Renal cortical epithelial cell (primary cell): ENCODE measurements around the gene PDGFC. TPM values are rescaled to one million over a fixed set of nuclear protein-coding genes. Genes with fewer than 3 reads are reported as not detected.
A peak's percentile ranks its signal among the peaks of the same experiment; 100 is the strongest.
"Not testable (repeated sequence)": the region's sequence is repeated elsewhere in the genome, so short reads cannot be mapped to it uniquely, and the experiment has no call there.

ENCODE experiments used
- DNase-seq: peaks from one replicate; pipeline ENCODE4 v3.0.0-alpha.2; 2011; ENCODE audit warnings: low read depth
- total RNA-seq: library from RNA; depleted of rRNA; stranded (reverse); fragments of >200 nt; gene quantifications from 2 replicates; pipeline ENCODE4 v1.2.3, GENCODE V29; 2014

Gene PDGFC
- total RNA-seq, 1 donor from 2014 or later, result 133 TPM

DNA sequence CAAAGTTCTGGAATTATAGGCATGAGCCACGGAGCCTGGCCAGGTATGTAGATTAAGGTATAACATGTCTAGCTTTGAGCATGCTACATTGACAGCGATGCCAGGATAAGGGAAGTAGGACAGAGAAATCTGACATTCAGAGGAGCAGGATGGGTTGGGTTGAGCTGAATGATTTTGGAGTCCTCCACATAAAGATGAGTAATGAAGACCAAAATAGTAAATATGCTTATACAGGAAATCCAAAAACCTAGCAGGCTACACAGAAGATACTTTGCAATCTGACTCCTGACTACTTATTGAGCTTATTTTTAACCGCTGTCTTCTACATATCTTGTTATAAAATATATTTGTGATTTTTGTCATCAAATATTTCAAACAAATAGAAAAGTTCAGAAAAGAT lies 69.7 kb downstream of the PDGFC start:
- DNase-seq, result no peak

DNA sequence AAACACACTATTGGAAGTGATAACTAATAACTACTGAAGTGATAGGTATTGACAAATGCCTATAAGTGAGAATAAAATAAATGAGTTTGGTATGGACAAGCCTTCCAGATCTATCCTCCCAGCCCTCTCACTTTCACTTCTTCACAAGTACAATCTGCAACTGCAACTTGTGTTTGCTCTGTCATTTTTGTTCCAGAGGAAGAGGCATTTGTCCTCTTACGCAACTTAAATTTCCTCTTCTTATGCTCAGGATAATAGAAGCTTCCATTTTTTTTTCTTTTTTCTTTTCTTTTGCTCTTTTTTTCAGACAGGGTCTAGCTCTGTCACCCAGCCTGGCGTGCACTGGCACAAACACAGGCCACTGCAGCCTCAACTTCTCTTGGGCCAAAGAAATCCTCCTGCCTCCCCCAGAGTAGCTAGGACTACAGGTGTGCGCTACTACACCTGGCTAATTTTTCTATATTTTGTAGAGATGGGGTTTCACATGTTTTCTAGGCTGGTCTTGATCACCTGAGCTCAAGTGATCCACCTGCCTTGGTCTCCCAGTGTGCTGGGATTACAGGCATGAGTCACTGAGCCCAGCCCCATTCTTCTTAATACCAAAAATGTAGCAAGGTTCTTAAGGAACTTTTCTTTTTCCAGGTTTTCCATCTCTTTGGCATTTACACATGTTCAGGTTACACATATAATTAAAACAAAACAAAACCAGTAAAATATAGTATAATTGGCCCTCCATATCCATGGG lies 73.1 kb downstream of the PDGFC start:
- peak; percentile 56 for DNase-seq

DNA sequence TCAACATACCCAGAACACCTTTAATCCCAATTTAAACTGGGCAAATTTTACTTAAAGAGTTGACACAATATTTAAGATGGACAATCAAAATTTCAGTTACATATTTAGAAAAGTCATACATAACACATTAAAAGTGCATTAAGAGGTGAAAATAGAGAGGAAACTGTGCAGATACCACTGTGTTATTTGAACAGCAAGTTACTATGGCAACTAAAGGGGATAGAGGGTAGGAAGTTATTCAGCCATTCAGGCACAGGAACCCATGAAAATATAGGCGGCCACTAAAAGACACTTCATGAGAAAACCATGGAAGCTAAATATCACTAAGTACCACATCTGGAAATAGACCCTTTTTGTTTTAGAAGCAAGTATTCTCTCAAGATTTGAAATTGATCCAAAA lies 75.1 kb downstream of the PDGFC start:
- peak; percentile 50 for DNase-seq

DNA sequence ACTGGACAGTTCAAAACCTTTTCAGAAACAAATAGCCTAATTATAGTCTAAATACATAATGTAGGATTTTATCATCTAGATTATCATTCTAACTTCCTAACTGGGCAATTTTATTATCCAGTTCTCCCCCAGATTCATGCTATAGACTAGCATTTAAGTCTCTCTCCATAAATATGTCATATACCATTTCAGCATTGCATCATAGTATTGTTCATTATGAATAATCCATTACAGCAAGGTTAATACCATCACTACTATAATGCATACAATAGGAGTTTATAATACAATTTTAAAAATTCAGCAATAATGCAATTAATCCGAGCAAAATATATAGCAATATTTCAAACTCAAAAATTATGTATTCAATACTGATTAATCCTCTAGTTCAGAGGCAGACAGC lies 77.4 kb downstream of the PDGFC start:
- DNase-seq, result no peak

DNA sequence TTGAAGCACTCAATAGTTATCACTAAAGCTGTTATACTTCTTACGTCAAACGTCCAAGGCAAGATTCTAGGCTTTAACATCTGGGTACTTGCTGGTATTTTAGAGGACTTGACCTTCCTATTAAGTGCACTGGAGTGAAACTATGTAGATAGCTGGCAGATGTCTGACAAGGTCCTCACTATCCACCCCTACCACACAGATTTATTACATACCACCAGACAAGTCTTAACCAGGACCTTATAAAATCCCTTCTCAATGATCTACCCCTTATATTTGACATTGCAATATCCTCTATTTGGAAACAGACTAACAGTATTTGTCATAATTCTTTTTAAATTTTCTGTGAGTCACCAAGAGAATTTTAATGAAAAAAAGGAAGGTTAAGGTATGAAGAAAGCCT lies 78.8 kb downstream of the PDGFC start:
- DNase-seq, result peak; percentile 47

DNA sequence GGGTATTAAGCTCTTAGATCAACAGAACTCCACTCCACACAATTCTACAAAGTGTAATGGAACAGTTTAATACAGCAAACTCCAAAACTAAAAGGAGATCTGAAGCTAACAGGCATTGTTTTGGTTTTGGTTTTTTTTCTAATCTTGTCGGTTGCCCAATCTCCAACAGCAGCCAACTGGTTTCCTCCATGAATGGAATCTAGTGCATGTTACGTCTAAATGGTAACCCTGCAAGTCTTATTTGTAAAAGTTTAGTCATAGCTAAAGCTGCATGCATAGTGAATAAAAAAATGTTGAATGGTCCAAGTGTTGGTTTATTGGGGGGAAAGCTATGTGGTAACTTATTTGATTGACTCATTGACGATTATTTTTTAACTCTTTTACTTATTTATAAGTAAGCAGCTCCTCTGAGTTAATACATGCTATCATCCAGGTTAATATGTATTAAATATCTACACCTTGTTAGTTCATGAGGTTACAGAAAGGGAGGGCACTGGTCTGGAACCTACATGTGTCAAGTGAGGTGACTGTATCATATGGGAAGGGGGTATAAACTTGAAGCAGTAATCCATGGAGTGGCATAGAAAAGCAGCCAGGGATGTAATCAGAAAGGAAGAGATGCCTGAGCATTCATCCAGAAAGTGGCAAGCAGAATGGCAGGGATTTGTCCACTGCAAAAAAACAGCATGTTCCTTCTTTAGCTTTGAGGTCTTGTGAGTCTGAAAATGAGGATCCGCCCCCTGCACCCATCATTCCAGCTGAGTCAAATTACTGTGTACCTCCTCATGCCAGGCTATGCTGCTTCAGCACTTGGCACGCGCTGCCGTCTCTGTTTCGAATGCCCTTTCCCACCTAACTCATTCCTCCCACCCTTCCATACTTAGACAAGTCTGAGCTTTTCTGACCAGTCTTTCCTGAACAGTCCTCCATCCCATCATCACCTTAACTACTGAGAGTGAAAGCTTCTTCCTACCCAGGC lies 81.7 kb downstream of the PDGFC start:
- peak; percentile 100 for DNase-seq

DNA sequence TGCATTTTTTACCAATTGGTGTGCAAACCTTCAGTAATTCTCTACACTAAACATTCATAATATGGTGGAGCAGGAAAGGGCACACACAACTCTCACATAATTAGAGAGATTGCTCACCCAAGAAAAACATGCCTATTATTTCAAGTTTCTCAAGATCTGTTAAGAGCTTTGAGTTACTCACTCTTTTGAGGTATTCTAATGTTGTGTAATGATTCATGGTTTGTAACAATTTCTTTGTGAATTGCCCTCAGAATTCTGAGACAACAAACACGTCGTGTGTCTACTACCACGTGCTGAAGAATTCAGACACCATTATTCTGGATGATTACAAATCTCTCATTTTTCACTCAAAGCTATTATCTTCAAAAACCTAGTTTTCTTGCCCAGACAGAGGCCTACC lies 82.8 kb downstream of the PDGFC start:
- peak; percentile 99 for DNase-seq

DNA sequence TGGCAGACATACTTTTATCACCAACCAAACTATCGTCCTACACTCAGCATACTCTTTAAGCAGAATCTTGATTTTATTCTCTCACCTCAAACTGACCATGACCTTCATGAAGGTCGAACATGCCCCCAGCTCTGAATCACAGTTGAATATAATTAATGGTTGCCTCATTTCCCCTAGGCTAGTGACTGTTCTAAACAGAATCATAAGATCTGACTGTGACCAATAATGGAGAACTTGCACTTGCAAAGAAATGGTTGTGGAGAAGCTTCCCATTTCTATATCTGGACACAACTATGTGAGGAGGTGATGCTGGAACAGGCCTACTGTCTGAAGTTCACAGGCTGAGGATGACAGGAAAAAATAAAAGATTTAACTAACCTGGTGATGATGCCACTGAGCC lies 85.1 kb downstream of the PDGFC start:
- DNase-seq, result no peak

DNA sequence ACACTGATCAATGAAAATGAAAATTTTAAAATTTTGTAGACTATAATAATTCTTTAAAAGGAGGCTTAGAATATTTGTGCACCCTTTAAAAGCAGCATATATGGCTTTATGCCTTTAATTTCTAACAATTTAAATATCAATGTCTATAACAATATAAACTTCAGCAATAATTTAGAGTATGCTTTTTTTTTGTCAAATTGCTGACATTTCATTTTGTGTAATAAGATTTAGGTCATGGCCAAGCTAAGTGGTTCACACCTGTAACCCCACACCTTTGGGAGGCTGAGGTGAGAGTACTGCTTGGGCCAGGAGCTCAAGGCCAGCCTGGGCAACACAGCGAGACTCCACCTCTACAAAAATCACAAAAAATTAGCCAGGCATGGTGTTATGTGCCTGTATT lies 86.2 kb downstream of the PDGFC start:
- no peak for DNase-seq

DNA sequence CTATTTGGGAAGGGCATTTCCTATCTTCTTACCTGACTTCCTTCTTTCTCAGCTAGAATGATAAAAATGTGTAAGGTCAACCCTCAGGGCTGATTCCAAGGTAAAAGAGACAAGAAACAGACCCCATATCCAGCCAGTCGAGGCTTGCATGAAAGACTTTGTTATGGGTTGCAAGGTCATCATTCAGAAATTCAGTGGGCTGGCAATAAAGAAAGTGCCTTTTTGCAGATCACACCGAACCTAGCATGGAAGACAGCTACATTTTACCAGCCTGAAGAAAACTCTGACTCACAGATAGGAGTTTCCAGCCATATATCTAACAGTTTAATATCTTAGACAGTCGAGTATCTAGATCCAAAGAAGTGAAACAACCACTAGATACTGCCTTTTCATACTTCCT lies 87.4 kb downstream of the PDGFC start:
- DNase-seq, result no peak

DNA sequence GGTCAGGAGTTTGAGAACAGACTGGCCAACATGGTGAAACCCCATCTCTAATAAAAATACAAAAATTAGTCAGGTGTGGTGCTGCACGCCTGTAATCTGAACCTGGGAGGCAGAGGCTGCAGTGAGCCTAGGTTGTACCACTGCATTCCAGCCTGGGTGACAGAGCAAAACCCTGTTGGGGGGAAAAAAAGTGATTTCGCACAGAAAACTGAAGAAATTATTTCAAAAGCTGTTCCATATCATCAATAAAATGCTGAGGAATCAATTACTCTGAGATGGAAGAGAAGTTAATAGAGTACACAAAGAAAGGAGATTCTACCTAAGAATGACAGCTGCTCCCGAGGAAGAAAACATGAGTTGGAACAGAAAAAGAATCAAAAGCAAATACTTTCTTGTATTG lies 95.9 kb downstream of the PDGFC start:
- no peak for DNase-seq

DNA sequence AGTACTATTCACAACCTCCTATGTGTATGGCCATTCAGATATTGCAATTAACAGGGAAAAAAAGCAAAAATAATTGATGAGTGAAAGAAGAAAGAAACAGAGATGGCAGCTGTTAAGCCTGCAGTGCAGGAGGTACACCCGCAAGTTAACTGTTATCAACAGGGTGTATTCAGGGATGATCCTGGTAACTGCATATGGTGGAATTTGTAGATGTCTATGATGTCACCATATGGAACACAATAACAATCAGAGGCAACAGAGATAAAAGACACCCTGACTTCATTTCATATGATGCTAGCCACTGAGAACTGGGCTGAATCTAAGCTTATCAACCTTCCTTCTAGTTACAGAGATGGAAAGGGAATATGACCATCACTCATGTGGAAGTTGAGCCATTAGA lies 96.5 kb downstream of the PDGFC start:
- no peak for DNase-seq

DNA sequence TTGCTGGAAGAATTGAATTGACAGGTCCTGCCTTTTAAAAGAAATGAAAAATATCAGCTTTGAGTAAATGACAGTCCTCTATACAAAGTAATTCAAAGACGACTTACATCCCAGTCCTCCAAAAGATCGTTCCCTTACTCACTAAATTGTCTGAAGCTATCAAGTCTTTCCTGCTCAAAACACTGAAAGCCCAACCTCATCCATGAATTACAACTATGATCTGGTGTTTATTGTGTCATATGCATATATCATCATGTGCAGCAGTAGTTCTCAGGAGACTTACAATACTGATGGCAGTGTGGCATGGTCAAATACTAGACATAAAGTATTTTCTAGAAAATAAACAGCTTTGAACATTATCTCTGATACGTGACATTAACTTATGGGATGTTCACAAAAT lies 97.8 kb downstream of the PDGFC start:
- DNase-seq, result no peak

DNA sequence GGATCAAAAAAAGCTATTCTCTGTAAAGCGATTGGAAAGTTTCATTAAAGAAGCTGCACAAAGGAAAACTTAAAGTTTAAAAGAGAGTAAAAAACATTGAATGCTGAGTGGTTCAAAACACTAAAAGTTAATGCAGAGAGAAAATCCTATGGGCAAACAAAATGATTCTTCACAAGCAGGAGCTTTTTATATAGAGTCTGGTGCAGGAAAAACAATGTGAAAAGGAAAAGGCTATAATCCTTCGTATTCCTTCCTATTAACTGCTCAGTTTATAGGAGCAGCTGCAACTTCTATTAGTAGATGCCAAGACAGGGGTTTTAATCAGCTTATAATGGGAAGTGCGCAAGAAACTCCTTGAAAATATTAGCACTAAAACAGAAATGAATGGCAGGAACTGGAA lies 100.7 kb downstream of the PDGFC start:
- no peak for DNase-seq

DNA sequence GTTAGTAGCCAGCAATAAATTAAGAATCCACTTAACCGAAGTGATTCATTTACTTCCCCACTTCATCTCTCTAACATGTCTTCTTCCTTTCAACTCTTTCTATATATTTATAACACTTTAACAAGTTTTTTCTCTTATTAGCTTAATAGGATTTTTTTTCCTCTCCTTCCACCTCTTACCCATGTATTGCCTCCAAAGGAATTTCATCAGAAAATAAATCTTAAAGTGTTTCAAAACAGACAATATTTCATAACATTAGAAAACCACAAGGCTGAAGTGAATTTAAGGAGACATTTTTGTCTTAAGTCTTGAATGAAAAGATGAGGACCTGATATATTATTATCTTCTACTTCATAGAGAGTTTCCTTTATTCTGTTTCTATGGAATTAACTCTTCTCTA lies 101.5 kb downstream of the PDGFC start:
- no peak for DNase-seq

DNA sequence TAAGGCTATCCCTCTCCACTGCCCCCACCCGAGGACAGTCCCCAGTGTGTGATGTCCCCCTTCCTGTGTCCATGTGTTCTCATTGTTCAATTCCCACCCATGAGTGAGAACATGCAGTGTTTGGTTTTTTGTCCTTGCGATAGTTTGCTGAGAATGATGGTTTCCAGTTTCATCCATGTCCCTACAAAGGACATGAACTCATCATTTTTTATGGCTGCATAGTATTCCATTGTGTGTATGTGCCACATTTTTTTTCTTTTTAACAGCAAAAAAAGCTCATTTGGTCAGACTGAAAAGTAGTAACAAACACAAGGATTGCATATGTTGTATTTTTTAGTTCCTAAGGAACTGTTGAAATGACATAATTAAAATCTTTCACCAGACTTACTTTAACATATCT lies 105.5 kb downstream of the PDGFC start:
- not testable (repeated sequence) for DNase-seq

DNA sequence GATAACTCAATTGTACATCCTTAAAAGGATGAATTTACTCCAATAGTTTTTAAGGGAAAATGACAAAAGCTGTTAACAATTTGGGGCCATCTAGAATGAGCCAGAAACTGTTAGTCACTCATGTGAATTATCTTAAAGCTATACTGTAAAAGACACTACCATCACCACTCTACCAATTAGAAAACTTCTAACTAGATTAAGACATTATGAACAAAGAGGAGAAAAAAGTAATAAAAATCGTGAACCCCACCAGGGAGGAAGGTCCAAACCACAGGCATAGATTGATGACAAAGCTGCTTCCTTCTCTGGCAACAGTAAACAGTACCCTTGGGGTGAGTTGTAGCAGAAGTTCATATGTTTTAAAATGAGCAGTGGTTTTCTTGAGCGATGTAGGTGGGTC lies 106.1 kb downstream of the PDGFC start:
- DNase-seq, result no peak

DNA sequence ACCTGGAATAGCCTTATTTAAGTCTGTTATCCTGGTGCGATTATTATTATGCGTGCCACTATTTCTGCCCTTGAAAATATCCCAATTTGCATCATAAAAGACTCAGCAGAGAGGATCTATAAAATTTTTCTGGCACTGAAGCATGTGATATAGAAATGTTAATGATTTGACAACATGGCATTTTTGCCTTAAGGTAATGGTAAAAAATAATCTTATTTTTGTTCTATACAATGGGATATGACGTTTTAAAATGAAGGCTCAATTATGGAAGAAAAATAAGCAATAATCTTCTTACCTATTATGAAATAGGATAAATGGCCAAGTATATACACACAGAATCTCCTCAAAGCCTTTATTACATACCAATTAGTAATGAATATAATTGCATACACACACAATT lies 113.5 kb downstream of the PDGFC start:
- no peak for DNase-seq

DNA sequence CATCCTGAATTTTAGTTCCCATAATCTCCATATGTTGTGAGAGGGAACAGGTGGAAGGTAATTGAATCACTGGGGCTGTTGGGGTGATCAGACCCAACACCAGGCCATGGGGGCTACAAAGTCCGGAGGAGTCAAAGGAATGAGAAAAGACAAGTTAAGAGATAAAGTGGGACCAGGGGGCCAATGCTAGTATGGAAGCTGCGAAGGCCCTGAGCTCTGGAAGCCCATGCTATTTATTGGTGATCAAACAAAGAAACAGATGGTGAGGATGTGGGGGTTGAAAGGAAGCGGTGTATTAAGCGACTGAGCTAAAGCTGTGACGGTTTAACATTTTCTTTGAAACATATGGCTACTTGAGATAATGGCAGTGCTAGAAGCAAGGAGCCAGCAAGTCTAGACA lies 132.8 kb downstream of the PDGFC start:
- DNase-seq, result no peak

DNA sequence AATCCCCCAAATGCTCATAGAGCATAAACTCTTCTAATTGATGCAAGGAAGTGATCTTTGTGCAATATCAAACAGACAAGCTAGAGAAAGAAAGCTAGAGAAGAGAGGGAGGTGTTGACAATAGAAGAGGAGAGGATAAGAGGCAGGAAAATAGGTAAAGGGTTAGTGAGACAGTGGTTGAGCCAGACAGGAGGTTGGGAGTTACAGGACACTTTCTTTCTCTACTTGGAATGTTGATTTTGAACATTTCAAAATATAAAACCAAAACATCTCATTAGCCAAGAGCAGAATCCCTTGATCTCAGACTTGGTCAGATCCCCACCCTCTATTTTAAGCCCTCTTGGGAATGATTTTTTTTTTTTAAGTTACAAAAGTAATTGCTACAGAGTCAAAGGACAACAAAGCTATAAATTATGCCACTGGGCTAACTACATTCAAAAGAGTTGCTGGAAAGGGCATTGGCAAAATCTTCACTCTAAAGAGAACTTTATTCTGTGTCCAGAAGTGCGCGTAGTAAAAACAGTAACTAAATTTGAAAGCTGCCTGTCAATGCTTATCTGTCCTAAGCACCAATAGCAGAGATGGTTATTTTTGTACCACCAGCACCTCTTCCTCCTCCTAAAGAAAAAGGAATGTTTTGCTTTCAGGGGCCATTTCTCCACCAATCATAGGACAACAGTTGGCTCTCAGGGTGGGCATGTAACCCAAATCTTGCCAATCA lies 133.8 kb downstream of the PDGFC start:
- DNase-seq, result peak; percentile 32

DNA sequence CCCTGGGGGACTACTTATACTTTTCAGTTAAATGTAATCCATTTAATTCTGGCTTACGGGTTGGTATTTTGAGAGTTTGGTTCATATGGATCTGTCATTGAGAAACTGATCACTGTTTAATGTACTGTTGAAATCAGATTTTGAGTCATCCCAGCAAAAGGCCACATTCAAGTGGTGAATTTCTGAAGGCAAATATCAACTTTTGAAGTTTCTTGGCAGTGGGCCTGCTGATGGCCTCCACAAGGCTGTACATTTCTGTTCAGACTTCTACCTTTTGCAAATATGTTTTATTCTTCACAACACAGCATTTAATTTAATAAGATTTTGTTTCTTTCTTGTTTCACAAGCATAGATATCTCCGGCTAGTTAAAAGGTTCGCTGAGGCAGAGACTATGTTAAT lies 138.7 kb downstream of the PDGFC start:
- DNase-seq, result no peak

DNA sequence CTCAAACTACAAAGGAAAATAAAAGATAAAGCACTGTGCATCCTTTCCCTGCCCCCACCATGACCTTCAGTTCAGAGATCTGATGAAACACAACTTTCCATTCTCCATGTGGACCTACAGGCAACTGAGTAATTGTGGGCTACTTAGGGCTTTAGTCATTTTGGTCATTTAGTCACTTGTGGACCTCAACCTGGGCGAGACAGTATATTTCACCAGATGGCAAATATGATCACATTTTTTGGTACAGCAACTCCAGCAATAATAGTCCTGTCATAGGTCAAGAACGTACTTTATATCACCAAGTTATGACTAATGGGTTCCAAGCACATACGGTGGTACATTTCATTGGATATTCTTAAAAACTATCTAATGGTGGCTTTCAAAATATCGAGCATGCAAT lies 141.2 kb downstream of the PDGFC start:
- peak; percentile 22 for DNase-seq
